OCI-LY3 (cell line): ENCODE measurements around the gene LITAF.

Experiments used
- H2AFZ ChIP-seq: fragments of 200-600, 300-600 bp; shearing (Covaris generic); 2 replicates; pipeline ENCODE4 v1.6.0; 2014; ENCODE audit warnings: antibody characterized with exemption, low read depth, low read length
- H3K27ac ChIP-seq: fragments of 200-600, 300-600 bp; sonication (generic); 2 replicates; pipeline ENCODE4 v1.5.1; 2014; ENCODE audit warnings: mild to moderate bottlenecking, low read length, moderate library complexity, mixed read lengths
- H3K27me3 ChIP-seq: fragments of 200-600, 300-600 bp; sonication (generic); 2 replicates; pipeline ENCODE4 v1.6.1; 2014; ENCODE audit warnings: low read depth, low read length, mixed read lengths
- H3K36me3 ChIP-seq: fragments of 200-600, 300-600 bp; sonication (generic); replicated peaks from 2 replicates; pipeline ENCODE3; 2014; ENCODE audit warnings: low read depth, low read length, mixed read lengths
- H3K4me1 ChIP-seq: fragments of 300-600, 200-600 bp; sonication (generic); 2 replicates; pipeline ENCODE4 v1.6.1; 2014; ENCODE audit warnings: low read length, mixed read lengths
- H3K4me2 ChIP-seq: fragments of 200-600, 300-600 bp; sonication (generic); 2 replicates; pipeline ENCODE4 v1.6.1; 2014; ENCODE audit warnings: low read length, mixed read lengths
- H3K4me3 ChIP-seq: fragments of 300-600, 200-600 bp; sonication (generic); 2 replicates; pipeline ENCODE4 v1.5.1; 2014; ENCODE audit warnings: antibody characterized with exemption, mild to moderate bottlenecking, low read length, moderate library complexity
- H3K79me2 ChIP-seq: fragments of 300-600, 200-600 bp; shearing (Covaris generic); 2 replicates; pipeline ENCODE4 v1.6.1; 2014; ENCODE audit warnings: mild to moderate bottlenecking, low read length, mixed read lengths
- H3K9ac ChIP-seq: fragments of 300-600, 200-600 bp; shearing (Covaris generic); 2 replicates; pipeline ENCODE4 v1.6.0; 2014; ENCODE audit warnings: mild to moderate bottlenecking, low read length, moderate library complexity
- H3K9me3 ChIP-seq: fragments of 200-600, 300-600 bp; shearing (Covaris generic); 2 replicates; pipeline ENCODE4 v1.6.1; 2014; ENCODE audit warnings: low read length, mixed read lengths; ENCODE audit not compliant: insufficient read depth
- H4K20me1 ChIP-seq: fragments of 200-600, 300-600 bp; sonication (generic); 2 replicates; pipeline ENCODE4 v1.6.1; 2016; ENCODE audit warnings: low read length, mixed read lengths; ENCODE audit not compliant: insufficient read depth
- EZH2phosphoT487 ChIP-seq: fragments of 200-600 bp; shearing (Covaris generic); IDR thresholded peaks from 2 replicates; pipeline ENCODE4 v1.6.1; 2018; ENCODE audit warnings: antibody characterized with exemption, mixed run types, low read depth
- TF ChIP-seq, protein P1 (sequence below): fragments of 200-600, 300-600 bp; sonication (generic); IDR thresholded peaks from 2 replicates; pipeline ENCODE4 v1.5.1; 2014; ENCODE audit warnings: antibody characterized with exemption, low read length, low read depth

The LITAF gene

DNA sequence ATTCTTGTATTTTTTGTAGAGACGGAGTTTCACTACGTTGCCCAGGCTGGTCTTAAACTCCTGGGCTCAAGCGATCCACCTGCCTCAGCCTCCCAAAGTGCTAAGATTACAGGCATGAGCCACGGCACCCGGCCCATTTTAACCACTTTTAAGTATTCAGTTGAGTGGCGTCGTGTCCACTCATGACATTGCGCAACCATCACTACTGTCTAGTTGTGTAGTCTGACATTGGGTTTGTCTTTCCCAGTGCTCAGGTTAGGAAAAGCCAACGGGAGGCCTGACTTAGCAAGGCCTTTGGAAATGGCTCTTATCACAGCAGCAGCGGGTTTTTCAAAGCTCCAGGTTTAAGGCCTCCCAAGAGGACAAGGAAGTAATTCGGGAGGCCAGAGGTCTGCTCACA lies 58.7 kb downstream of the LITAF start:
- Histone ChIP-seq H3K36me3 (no peaks in the 10 kb centered on the region), H3K9me3 (no peaks in the 10 kb centered on the region), H3K9ac (no peak overlapping the region), H3K4me2 (no peak overlapping the region), H3K4me3 (no peak overlapping the region), H3K4me1 (no peaks in the 10 kb centered on the region), H3K27ac (no peak overlapping the region), H3K79me2 (no peaks in the 10 kb centered on the region), H3K27me3 (peaks cover 21% of the 10 kb centered on the region), H2AFZ (no peak overlapping the region), H4K20me1 (no peaks in the 10 kb centered on the region)
- TF ChIP-seq EZH2phosphoT487: no peak
- TF ChIP-seq, protein P1, sequence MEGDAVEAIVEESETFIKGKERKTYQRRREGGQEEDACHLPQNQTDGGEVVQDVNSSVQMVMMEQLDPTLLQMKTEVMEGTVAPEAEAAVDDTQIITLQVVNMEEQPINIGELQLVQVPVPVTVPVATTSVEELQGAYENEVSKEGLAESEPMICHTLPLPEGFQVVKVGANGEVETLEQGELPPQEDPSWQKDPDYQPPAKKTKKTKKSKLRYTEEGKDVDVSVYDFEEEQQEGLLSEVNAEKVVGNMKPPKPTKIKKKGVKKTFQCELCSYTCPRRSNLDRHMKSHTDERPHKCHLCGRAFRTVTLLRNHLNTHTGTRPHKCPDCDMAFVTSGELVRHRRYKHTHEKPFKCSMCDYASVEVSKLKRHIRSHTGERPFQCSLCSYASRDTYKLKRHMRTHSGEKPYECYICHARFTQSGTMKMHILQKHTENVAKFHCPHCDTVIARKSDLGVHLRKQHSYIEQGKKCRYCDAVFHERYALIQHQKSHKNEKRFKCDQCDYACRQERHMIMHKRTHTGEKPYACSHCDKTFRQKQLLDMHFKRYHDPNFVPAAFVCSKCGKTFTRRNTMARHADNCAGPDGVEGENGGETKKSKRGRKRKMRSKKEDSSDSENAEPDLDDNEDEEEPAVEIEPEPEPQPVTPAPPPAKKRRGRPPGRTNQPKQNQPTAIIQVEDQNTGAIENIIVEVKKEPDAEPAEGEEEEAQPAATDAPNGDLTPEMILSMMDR: no peak

DNA sequence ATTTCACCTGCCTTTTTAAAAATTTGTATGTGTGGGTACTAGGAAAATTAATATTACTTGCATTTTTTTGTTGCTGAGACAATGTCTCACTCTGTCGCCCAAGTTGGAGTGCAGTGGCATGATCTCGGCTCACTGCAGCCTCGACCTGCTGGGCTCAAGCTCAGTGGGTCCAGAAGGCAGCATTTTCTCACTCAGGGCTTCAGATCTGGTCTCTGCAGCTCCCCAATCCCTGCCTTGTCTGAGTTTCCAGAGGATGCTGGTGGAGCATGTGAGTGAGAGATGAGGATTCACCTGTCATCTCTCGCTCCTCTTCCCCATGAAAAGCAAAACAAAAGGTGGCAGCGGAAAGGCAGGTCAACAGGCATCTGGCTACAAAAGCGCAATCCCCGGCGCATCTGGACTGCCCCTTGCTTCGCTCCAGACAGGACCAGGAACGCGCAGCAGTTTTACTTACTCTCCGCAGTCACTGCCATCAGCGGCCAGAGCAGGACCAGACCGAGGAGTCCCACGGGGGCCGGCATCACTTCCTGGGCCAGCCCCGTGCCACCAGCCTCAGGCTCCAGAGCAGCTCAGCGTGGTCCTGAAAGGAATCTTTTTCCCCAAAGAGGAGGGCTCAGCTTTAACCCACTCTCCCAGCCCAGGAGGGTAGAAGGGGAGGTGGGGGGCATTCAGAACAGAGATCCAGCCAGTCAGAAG lies 59.9 kb downstream of the LITAF start:
- Histone ChIP-seq H3K9ac (no peak overlapping the region), H3K27me3 (peaks cover 21% of the 10 kb centered on the region), H3K9me3 (no peaks in the 10 kb centered on the region), H3K36me3 (no peaks in the 10 kb centered on the region), H3K27ac (no peak overlapping the region), H3K4me3 (peak overlapping the region; percentile 61), H3K4me1 (no peaks in the 10 kb centered on the region), H2AFZ (peak overlapping the region; percentile 45; the same call in 1 of the 2 replicates), H4K20me1 (no peaks in the 10 kb centered on the region), H3K79me2 (no peaks in the 10 kb centered on the region), H3K4me2 (peak overlapping the region; percentile 61)
- TF ChIP-seq, protein P1: no peak
- no peak for TF ChIP-seq EZH2phosphoT487

DNA sequence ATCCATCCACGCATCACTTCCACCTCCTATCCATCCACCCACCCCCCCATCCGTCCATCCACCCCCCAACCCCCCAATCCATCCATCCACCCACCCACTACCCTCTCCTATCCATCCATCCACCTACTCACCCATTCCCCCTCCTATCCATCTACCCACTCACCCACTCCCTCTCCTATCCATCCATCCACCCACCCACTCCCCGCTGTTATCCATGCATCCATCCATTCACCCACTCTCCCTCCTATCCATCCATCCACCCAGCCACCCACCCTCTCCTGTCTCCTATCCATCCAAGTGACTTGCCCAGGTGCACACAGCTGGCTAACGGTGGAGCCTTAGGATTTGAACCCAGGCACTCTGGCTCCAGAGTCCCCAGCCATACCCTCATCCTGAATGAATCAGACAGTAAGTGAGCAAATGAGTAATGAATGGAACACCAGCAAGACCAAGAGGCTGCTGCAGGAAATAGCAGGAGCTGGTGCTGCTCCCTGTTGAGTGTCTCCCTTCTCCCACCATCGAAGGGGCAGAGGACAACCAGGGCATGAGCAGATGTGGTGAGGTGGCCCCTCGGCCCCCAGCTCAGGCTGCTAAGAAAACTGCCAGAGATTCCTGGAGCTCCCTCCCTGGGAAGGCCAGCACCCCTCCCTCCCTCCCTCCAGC lies 62.5 kb downstream of the LITAF start:
- Histone ChIP-seq H3K4me1 (no peaks in the 10 kb centered on the region), H3K4me2 (no peak overlapping the region), H3K27me3 (peaks cover 21% of the 10 kb centered on the region), H3K36me3 (no peaks in the 10 kb centered on the region), H4K20me1 (no peaks in the 10 kb centered on the region), H3K27ac (no peak overlapping the region), H3K9me3 (no peaks in the 10 kb centered on the region), H3K4me3 (no peak overlapping the region), H2AFZ (no peak overlapping the region), H3K9ac (no peak overlapping the region), H3K79me2 (no peaks in the 10 kb centered on the region)
- TF ChIP-seq, protein P1: no peak
- no peak for TF ChIP-seq EZH2phosphoT487

DNA sequence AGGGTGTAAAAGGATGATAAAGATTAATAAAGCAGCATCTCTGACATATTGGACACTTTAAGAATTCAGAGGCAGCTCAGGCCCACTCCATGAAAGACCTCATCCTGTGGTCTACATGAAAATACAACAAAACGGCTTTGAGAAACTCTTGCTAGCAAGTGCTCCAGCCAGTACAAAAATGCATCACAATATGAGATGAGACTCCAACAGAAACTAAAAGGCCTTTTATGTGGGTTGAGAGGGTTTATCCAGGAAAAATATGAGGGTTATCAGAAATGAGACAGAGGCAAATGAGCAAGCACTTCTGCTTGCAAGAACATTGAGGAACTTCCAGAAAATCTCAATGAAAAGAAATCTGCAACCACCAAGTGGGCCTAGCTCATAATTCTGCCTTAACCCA lies 65.7 kb downstream of the LITAF start:
- no peaks in the 10 kb centered on the region for H3K9me3 ChIP-seq
- no peaks in the 10 kb centered on the region for H3K36me3 ChIP-seq
- no peak overlapping the region for H3K4me2 ChIP-seq
- H3K4me3 ChIP-seq: no peak overlapping the region
- no peaks in the 10 kb centered on the region for H3K4me1 ChIP-seq
- no peaks in the 10 kb centered on the region for H3K79me2 ChIP-seq
- no peak overlapping the region for H3K9ac ChIP-seq
- H2AFZ ChIP-seq: no peak overlapping the region
- peaks cover 20% of the 10 kb centered on the region for H3K27me3 ChIP-seq
- H3K27ac ChIP-seq: no peak overlapping the region
- no peak for TF ChIP-seq EZH2phosphoT487
- TF ChIP-seq, protein P1: no peak
- H4K20me1 ChIP-seq: no peaks in the 10 kb centered on the region
